NCI-H524 (cell line): Measurements from ENCODE around the gene NEURL1.

Source experiments
- DNase-seq, 2 experiments: peaks; one replicate each; lab custom pipeline; 2025; lab: John Stamatoyannopoulos, UW

NEURL1 gene

GRCh38 chr10:103584216-103585010 is 90.9 kb downstream of the NEURL1 start:
- DNase-seq: peak in 1 of 2 experiments; percentile 21

- no peak for DNase-seq
These were observed 91.5 kb downstream of the NEURL1 start for GRCh38 chr10:103585011-103585405.

GRCh38 chr10:103587073-103587472 is 93.6 kb downstream of the NEURL1 start:
- DNase-seq: no peak

- no peak for DNase-seq
These were observed 95.6 kb downstream of the NEURL1 start for GRCh38 chr10:103589074-103589630.

GRCh38 chr10:103590060-103590459 is 96.6 kb downstream of the NEURL1 start:
- DNase-seq: no peak

- DNase-seq: no peak
These were observed 97.3 kb downstream of the NEURL1 start for GRCh38 chr10:103590744-103591291.

- DNase-seq: peak in 1 of 2 experiments; percentile 8
These were observed 98.9 kb downstream of the NEURL1 start for GRCh38 chr10:103592186-103593021.

GRCh38 chr10:103593022-103593570 is 99.6 kb downstream of the NEURL1 start:
- no peak for DNase-seq

GRCh38 chr10:103595933-103596726 is 102.6 kb downstream of the NEURL1 start:
- DNase-seq: peak in 1 of 2 experiments; percentile 30

GRCh38 chr10:103597003-103597402 is 103.5 kb downstream of the NEURL1 start:
- DNase-seq: no peak

- DNase-seq: peak in 1 of 2 experiments; percentile 40
These were observed 105.2 kb downstream of the NEURL1 start for GRCh38 chr10:103598654-103599115.

- DNase-seq: no peak
These were observed 105.7 kb downstream of the NEURL1 start for GRCh38 chr10:103599211-103599610.

- no peak for DNase-seq
These were observed 106.4 kb downstream of the NEURL1 start for GRCh38 chr10:103599907-103600306.

- DNase-seq: no peak
These were observed 106.8 kb downstream of the NEURL1 start for GRCh38 chr10:103600325-103600724.

GRCh38 chr10:103600956-103601569 is 107.6 kb downstream of the NEURL1 start:
- no peak for DNase-seq

GRCh38 chr10:103602028-103602851 is 108.7 kb downstream of the NEURL1 start:
- no peak for DNase-seq

- DNase-seq: no peak
These were observed 109.3 kb downstream of the NEURL1 start for GRCh38 chr10:103602852-103603155.

GRCh38 chr10:103603382-103603781 is 109.9 kb downstream of the NEURL1 start:
- no peak for DNase-seq

GRCh38 chr10:103605359-103606096 is 112.0 kb downstream of the NEURL1 start:
- DNase-seq: peak in 1 of 2 experiments; percentile 44
